IMR-90 (cell line): ENCODE results near the gene KCNN3. TPM values are rescaled to one million over a fixed set of nuclear protein-coding genes. Genes with fewer than 3 reads are reported as not detected.

Experiments used
- ATAC-seq: fragments of 200-7000 bp; cut with Tn5 transposase; 2 replicates; pipeline ENCODE4 v1.9.1; 2020; ENCODE audit warnings: low read depth, mild to moderate bottlenecking, moderate library complexity
- BruUV-seq: library from RNA; stranded (reverse); fragments of 400-500 nt; replicated peaks from 2 replicates; lab custom pipeline; 2021; lab: Mats Ljungman, UMichigan
- CTCF ChIA-PET: fragments of 300-600 bp; formaldehyde crosslinking; extraction: SDS; loops from one replicate; lab custom pipeline; 2021; ENCODE audit warnings: antibody characterized with exemption; lab: Yijun Ruan, JAX
- POLR2A ChIA-PET: fragments of 300-600 bp; sonication (Branson Sonifier 250); formaldehyde crosslinking; loops from one replicate; lab custom pipeline; 2022; ENCODE audit warnings: antibody characterized with exemption; ENCODE audit not compliant: unreplicated experiment; lab: Charles Lee
- DNase-seq: peaks from one replicate; pipeline ENCODE4 v3.0.0; 2013
- H2AFZ ChIP-seq: replicated peaks from 2 replicates; pipeline ENCODE3; 2013; ENCODE audit warnings: low read length, mild to moderate bottlenecking; ENCODE audit not compliant: poor library complexity
- H2AK5ac ChIP-seq: 2 replicates; pipeline ENCODE4 v1.6.1; 2013; ENCODE audit warnings: low read depth, low read length, inconsistent platforms
- H2AK9ac ChIP-seq: replicated peaks from 2 replicates; pipeline ENCODE3; 2013; ENCODE audit warnings: mild to moderate bottlenecking, low read depth, low read length, moderate library complexity; ENCODE audit not compliant: poor library complexity
- H2BK120ac ChIP-seq: 2 replicates; pipeline ENCODE4 v1.6.1; 2013; ENCODE audit warnings: low read depth, low read length, inconsistent platforms
- H2BK15ac ChIP-seq: 3 replicates; pipeline ENCODE4 v1.6.1; 2013; ENCODE audit warnings: low read depth, low read length, inconsistent platforms
- H2BK20ac ChIP-seq: 2 replicates; pipeline ENCODE4 v1.6.1; 2013; ENCODE audit warnings: low read depth, mild to moderate bottlenecking, inconsistent platforms, low read length, moderate library complexity
- H2BK5ac ChIP-seq: 2 replicates; pipeline ENCODE4 v1.6.1; 2013; ENCODE audit warnings: mild to moderate bottlenecking, low read depth, low read length, inconsistent platforms; ENCODE audit not compliant: poor library complexity, severe bottlenecking
- H3K14ac ChIP-seq: replicated peaks from 2 replicates; pipeline ENCODE4 v1.6.1; 2013; ENCODE audit warnings: low read depth, low read length, inconsistent platforms
- H3K18ac ChIP-seq: 2 replicates; pipeline ENCODE4 v1.6.1; 2013; ENCODE audit warnings: low read depth, low read length, control low read depth
- H3K23ac ChIP-seq: 2 replicates; pipeline ENCODE4 v1.6.1; 2013; ENCODE audit warnings: low read depth, low read length, inconsistent platforms
- H3K27ac ChIP-seq: 2 replicates; pipeline ENCODE4 v1.5.1; 2013; ENCODE audit warnings: mild to moderate bottlenecking, control low read depth, low read length; ENCODE audit not compliant: insufficient read depth
- H3K27me3 ChIP-seq: 2 replicates; pipeline ENCODE4 v1.6.1; 2013; ENCODE audit warnings: low read length; ENCODE audit not compliant: control insufficient read depth, insufficient read depth
- H3K36me3 ChIP-seq: 2 replicates; pipeline ENCODE4 v1.6.1; 2013; ENCODE audit warnings: low read length, mixed read lengths; ENCODE audit not compliant: control insufficient read depth, insufficient read depth
- H3K4ac ChIP-seq: 2 replicates; pipeline ENCODE4 v1.6.1; 2013; ENCODE audit warnings: low read depth, low read length, inconsistent platforms
- H3K4me1 ChIP-seq: 2 replicates; pipeline ENCODE4 v1.6.1; 2013; ENCODE audit warnings: low read length, mixed read lengths; ENCODE audit not compliant: control insufficient read depth, insufficient read depth
- H3K4me2 ChIP-seq: 2 replicates; pipeline ENCODE4 v1.6.1; 2013; ENCODE audit warnings: low read depth, mild to moderate bottlenecking, control low read depth, low read length, moderate library complexity
- H3K4me3 ChIP-seq: 2 replicates; pipeline ENCODE4 v1.5.1; 2013; ENCODE audit warnings: low read depth, mild to moderate bottlenecking, control low read depth, low read length, moderate library complexity; ENCODE audit not compliant: insufficient read depth
- H3K56ac ChIP-seq: 2 replicates; pipeline ENCODE4 v1.6.1; 2013; ENCODE audit warnings: low read length, inconsistent platforms; ENCODE audit not compliant: insufficient read depth; ENCODE audit errors: extremely low read depth
- H3K79me1 ChIP-seq, 2 experiments: 2 replicates each; pipeline ENCODE4 v1.6.1; 2013; ENCODE audit warnings: low read length in 2 of 2, inconsistent platforms in 1 of 2, low read depth in 1 of 2
- H3K9ac ChIP-seq: 2 replicates; pipeline ENCODE4 v1.6.1; 2013; ENCODE audit warnings: low read depth, low read length, control low read depth
- H3K9me1 ChIP-seq: 2 replicates; pipeline ENCODE4 v1.6.1; 2013; ENCODE audit warnings: low read length, inconsistent platforms; ENCODE audit not compliant: insufficient read depth
- H3K9me3 ChIP-seq: 2 replicates; pipeline ENCODE4 v1.6.1; 2013; ENCODE audit warnings: low read length; ENCODE audit not compliant: control insufficient read depth, insufficient read depth
- H4K20me1 ChIP-seq: 2 replicates; pipeline ENCODE4 v1.6.1; 2013; ENCODE audit warnings: low read length, inconsistent platforms; ENCODE audit not compliant: insufficient read depth
- H4K5ac ChIP-seq: 2 replicates; pipeline ENCODE4 v1.6.1; 2013; ENCODE audit warnings: mild to moderate bottlenecking, low read depth, low read length, control low read depth
- H4K8ac ChIP-seq, 2 experiments: 2 replicates each; pipeline ENCODE4 v1.6.1; 2013; ENCODE audit warnings: low read depth in 2 of 2, low read length in 2 of 2, control low read depth in 1 of 2, inconsistent platforms in 1 of 2
- H4K91ac ChIP-seq: 2 replicates; pipeline ENCODE4 v1.6.1; 2013; ENCODE audit warnings: low read depth, low read length, inconsistent platforms; ENCODE audit not compliant: insufficient read depth
- BHLHE40 ChIP-seq: fragments of 150-350 bp; IDR thresholded peaks from 2 replicates; pipeline ENCODE4 v1.6.1; 2016; ENCODE audit warnings: mild to moderate bottlenecking, low read depth, low read length
- CEBPB ChIP-seq: IDR thresholded peaks from 2 replicates; pipeline ENCODE4 v1.6.1; 2012; ENCODE audit warnings: low read depth, low read length, improper control_type of control experiment
- CHD1 ChIP-seq: IDR thresholded peaks from 2 replicates; pipeline ENCODE4 v1.6.1; 2012; ENCODE audit warnings: low read depth, low read length, improper control_type of control experiment
- FOS ChIP-seq: fragments of 150-350 bp; IDR thresholded peaks from 2 replicates; pipeline ENCODE4 v1.6.1; 2016; ENCODE audit warnings: low read depth, low read length
- MAFK ChIP-seq: IDR thresholded peaks from 2 replicates; pipeline ENCODE4 v1.6.1; 2012; ENCODE audit warnings: low read depth, low read length, improper control_type of control experiment
- MAZ ChIP-seq: IDR thresholded peaks from 2 replicates; pipeline ENCODE4 v1.6.1; 2012; ENCODE audit warnings: low read depth, mild to moderate bottlenecking, low read length, improper control_type of control experiment, moderate library complexity, borderline replicate concordance
- MXI1 ChIP-seq: IDR thresholded peaks from 2 replicates; pipeline ENCODE4 v1.6.1; 2012; ENCODE audit warnings: low read depth, mild to moderate bottlenecking, low read length, moderate library complexity, borderline replicate concordance
- NFE2L2 ChIP-seq: fragments of 150-350 bp; IDR thresholded peaks from 2 replicates; pipeline ENCODE4 v1.6.1; 2016; ENCODE audit warnings: low read depth, mild to moderate bottlenecking, low read length
- POLR2A ChIP-seq: IDR thresholded peaks from 2 replicates; pipeline ENCODE4 v1.6.1; 2012; ENCODE audit warnings: mild to moderate bottlenecking, low read depth, low read length
- RAD21 ChIP-seq: IDR thresholded peaks from 2 replicates; pipeline ENCODE4 v1.6.1; 2012; ENCODE audit warnings: low read length, improper control_type of control experiment
- RCOR1 ChIP-seq: IDR thresholded peaks from 2 replicates; pipeline ENCODE4 v1.6.1; 2012; ENCODE audit warnings: mild to moderate bottlenecking, low read length, improper control_type of control experiment; ENCODE audit not compliant: insufficient replicate concordance
- RFX5 ChIP-seq: IDR thresholded peaks from 2 replicates; pipeline ENCODE4 v1.8.0; 2012; ENCODE audit warnings: low read depth, mild to moderate bottlenecking, low read length, moderate library complexity
- SMC3 ChIP-seq: fragments of 150-350 bp; IDR thresholded peaks from 2 replicates; pipeline ENCODE4 v1.6.1; 2016; ENCODE audit warnings: low read depth, mild to moderate bottlenecking, antibody characterized with exemption, low read length, moderate library complexity
- WGBS, 2 experiments: methylation state at CpG; one replicate each; pipeline versions ENCODE4 v1.1.5 to v1.1.7; 2013; ENCODE audit warnings: missing lambda C conversion rate in 2 of 2; ENCODE audit not compliant: insufficient read length in 1 of 2; ENCODE audit errors: extremely low coverage in 2 of 2; 5-methylcytosine and 5-hydroxymethylcytosine counted together
- dilution Hi-C: fragments of 300-500 bp; cut with HindIII; formaldehyde crosslinking; loops from one replicate; pipeline ENCODE4 v1.14.3; 2018; ENCODE audit warnings: low sequenced_read_pairs; ENCODE audit not compliant: unreplicated experiment
- in situ Hi-C: fragments of 300-500 bp; cut with MboI; formaldehyde crosslinking; loops from 3 replicates; pipeline ENCODE4 v1.14.3; 2019; ENCODE audit warnings: low sequenced_read_pairs, inconsistent platforms, mixed read lengths
- intact Hi-C: fragments of 100-400 bp; cut with micrococcal nuclease; formaldehyde crosslinking; loops from 2 replicates; pipeline ENCODE4 v1.10.0; 2022
- polyA plus RNA-seq, 3 experiments: library from polyadenylated mRNA; depleted of rRNA; stranded (reverse); fragments of >200 nt; gene quantifications; 2 replicates each; pipeline ENCODE4 v1.2.3, GENCODE V29; 2012; ENCODE audit warnings: low replicate concordance in 1 of 3
- total RNA-seq: library from RNA; depleted of rRNA; stranded (reverse); fragments of >200 nt; gene quantifications from 2 replicates; pipeline ENCODE4 v1.2.3, GENCODE V29; 2012
- TF ChIP-seq, protein P1 (sequence below): conservative IDR thresholded peaks from 2 replicates; pipeline ENCODE4 v1.5.1; 2012; ENCODE audit warnings: mild to moderate bottlenecking, low read depth, low read length, improper control_type of control experiment
- TF ChIP-seq, protein P2 (sequence below): fragments of 150-350 bp; IDR thresholded peaks from 2 replicates; pipeline ENCODE4 v1.6.1; 2017; ENCODE audit warnings: mild to moderate bottlenecking, antibody characterized with exemption, low read length, low read depth
- TF ChIP-seq, protein P3 (sequence below): fragments of 150-350 bp; IDR thresholded peaks from 2 replicates; pipeline ENCODE4 v1.6.1; 2016; ENCODE audit warnings: low read depth, mild to moderate bottlenecking, low read length, moderate library complexity, borderline replicate concordance

The KCNN3 gene
- total and polyA plus RNA-seq, 2 of the 4 experiments (the other 2 are of a cell fraction), result 0.02 TPM; not detected in 1

DNA sequence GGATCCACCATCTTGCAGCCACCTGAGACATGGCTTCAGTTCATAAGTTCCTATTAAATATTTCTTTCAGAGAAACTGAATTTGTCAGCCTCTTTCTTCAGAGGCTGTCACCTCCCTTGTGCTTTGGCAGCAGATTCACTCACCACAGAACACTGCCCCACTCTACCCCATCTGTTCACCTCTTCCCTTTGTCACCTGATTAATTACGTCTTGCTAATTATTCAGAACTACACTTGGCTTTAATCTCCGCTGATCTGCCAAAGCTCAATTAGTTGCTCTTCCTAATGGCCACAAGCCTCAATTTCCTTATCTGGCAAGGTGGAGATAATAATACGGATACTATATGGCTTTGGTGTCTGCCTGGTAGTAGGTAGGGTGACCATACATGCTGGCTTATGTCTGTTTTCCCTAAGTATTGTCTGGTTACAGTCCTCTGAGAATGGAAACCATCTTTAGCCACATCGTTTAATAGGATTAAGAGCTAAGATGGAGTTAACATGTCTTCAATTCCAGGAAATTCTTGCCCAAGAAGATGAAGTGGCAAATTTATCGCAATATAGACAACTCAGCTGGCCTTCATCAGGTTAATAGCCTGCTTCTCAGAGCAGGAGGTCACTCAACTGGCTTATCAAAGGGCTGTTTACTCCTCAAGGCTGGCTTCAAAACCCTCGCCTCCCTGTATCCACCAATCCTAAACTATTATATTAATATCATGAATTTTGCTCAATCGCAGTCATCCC is 203.9 kb downstream of the KCNN3 start:
- no peak overlapping the region for H3K4me2 ChIP-seq
- no peaks in the 10 kb centered on the region for H3K9me3 ChIP-seq
- no peak overlapping the region for H4K5ac ChIP-seq
- H4K20me1 ChIP-seq, result no peaks in the 10 kb centered on the region
- CTCF ChIA-PET, result no interaction called here
- H2AFZ ChIP-seq, result no peak overlapping the region
- no peak overlapping the region for H2AK5ac ChIP-seq
- no peak overlapping the region for H4K91ac ChIP-seq
- TF ChIP-seq RAD21 (no peak), RCOR1 (no peak), BHLHE40 (no peak), MAFK (no peak), POLR2A (no peak), SMC3 (no peak), RFX5 (no peak), FOS (no peak), CEBPB (no peak), CHD1 (no peak), MAZ (no peak), MXI1 (no peak), NFE2L2 (no peak)
- TF ChIP-seq, protein P1, sequence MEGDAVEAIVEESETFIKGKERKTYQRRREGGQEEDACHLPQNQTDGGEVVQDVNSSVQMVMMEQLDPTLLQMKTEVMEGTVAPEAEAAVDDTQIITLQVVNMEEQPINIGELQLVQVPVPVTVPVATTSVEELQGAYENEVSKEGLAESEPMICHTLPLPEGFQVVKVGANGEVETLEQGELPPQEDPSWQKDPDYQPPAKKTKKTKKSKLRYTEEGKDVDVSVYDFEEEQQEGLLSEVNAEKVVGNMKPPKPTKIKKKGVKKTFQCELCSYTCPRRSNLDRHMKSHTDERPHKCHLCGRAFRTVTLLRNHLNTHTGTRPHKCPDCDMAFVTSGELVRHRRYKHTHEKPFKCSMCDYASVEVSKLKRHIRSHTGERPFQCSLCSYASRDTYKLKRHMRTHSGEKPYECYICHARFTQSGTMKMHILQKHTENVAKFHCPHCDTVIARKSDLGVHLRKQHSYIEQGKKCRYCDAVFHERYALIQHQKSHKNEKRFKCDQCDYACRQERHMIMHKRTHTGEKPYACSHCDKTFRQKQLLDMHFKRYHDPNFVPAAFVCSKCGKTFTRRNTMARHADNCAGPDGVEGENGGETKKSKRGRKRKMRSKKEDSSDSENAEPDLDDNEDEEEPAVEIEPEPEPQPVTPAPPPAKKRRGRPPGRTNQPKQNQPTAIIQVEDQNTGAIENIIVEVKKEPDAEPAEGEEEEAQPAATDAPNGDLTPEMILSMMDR, result no peak
- TF ChIP-seq, protein P2, sequence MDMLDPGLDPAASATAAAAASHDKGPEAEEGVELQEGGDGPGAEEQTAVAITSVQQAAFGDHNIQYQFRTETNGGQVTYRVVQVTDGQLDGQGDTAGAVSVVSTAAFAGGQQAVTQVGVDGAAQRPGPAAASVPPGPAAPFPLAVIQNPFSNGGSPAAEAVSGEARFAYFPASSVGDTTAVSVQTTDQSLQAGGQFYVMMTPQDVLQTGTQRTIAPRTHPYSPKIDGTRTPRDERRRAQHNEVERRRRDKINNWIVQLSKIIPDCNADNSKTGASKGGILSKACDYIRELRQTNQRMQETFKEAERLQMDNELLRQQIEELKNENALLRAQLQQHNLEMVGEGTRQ, result no peak
- TF ChIP-seq, protein P3, sequence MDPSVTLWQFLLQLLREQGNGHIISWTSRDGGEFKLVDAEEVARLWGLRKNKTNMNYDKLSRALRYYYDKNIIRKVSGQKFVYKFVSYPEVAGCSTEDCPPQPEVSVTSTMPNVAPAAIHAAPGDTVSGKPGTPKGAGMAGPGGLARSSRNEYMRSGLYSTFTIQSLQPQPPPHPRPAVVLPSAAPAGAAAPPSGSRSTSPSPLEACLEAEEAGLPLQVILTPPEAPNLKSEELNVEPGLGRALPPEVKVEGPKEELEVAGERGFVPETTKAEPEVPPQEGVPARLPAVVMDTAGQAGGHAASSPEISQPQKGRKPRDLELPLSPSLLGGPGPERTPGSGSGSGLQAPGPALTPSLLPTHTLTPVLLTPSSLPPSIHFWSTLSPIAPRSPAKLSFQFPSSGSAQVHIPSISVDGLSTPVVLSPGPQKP, result no peak
- no peak overlapping the region for H2BK15ac ChIP-seq
- no peaks in the 10 kb centered on the region for H3K4me1 ChIP-seq
- H3K56ac ChIP-seq, result no peak overlapping the region
- H3K4me3 ChIP-seq, result no peak overlapping the region
- H3K27ac ChIP-seq, result no peak overlapping the region
- no TSS peak for BruUV-seq
- 30% methylated on average over 2 of the region's 7 CpGs; no CpG with 5 or more reads in 1 of the 2 experiments for WGBS, 2 experiments
- H2BK120ac ChIP-seq, result no peak overlapping the region
- POLR2A ChIA-PET, result no interaction called here
- H2BK20ac ChIP-seq, result no peak overlapping the region
- DNase-seq, result no peak
- intact Hi-C loops (loop anchor here (5.0 kb wide), 1 partner anchor 184 kb away; no protein-coding TSS in a partner anchor), in situ Hi-C loops (no loop called here), dilution Hi-C loops (no loop called here)
- H4K8ac ChIP-seq, result no peak overlapping the region
- no peak overlapping the region for H3K4ac ChIP-seq
- no peak overlapping the region for H3K23ac ChIP-seq
- no peak overlapping the region for H2AK9ac ChIP-seq
- no peaks in the 10 kb centered on the region for H3K79me1 ChIP-seq
- H3K27me3 ChIP-seq, result peaks cover 34% of the 10 kb centered on the region
- no peak overlapping the region for H3K9ac ChIP-seq
- H3K36me3 ChIP-seq, result no peaks in the 10 kb centered on the region
- no peak overlapping the region for H3K14ac ChIP-seq
- no peak for ATAC-seq
- H3K18ac ChIP-seq, result no peak overlapping the region
- no peaks in the 10 kb centered on the region for H3K9me1 ChIP-seq
- H2BK5ac ChIP-seq, result no peak overlapping the region
